ENCODE results near the gene LDHAL6A. TPM values are rescaled to one million over a fixed set of nuclear protein-coding genes. Genes with fewer than 3 reads are reported as not detected.

Gene LDHAL6A
- total RNA-seq, 4 donors from 2014 or later = not detected

DNA sequence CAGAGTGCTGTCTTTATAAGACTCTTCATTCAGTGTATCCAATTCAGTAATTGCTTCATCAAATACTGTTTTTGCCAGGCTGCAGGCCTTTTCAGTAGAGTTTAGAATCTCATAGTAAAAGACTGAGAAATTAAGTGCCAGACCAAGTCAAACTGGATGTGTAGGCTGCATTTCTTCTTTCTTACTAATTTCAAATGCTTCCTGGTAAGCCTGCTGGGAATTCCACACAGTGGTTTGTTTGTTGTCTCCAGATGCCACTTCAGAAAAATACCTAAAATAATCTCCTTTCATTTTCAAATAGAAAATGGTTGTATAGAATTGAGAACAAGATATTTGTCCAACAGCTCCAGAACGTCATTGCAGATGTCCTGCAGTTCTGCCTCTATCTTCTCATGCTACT lies 34.7 kb downstream of the LDHAL6A start:
- peaks cover 0 to 5% (median 0%) of the 10 kb centered on the region in 4 donors for H3K4me1 ChIP-seq
- no peak for TF ChIP-seq POLR2A (IDR thresholded peaks at IDR 0.05)
- TF ChIP-seq, protein P1, sequence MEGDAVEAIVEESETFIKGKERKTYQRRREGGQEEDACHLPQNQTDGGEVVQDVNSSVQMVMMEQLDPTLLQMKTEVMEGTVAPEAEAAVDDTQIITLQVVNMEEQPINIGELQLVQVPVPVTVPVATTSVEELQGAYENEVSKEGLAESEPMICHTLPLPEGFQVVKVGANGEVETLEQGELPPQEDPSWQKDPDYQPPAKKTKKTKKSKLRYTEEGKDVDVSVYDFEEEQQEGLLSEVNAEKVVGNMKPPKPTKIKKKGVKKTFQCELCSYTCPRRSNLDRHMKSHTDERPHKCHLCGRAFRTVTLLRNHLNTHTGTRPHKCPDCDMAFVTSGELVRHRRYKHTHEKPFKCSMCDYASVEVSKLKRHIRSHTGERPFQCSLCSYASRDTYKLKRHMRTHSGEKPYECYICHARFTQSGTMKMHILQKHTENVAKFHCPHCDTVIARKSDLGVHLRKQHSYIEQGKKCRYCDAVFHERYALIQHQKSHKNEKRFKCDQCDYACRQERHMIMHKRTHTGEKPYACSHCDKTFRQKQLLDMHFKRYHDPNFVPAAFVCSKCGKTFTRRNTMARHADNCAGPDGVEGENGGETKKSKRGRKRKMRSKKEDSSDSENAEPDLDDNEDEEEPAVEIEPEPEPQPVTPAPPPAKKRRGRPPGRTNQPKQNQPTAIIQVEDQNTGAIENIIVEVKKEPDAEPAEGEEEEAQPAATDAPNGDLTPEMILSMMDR (IDR thresholded peaks at IDR 0.05) = no peak
- no peaks in the 10 kb centered on the region for H3K9me3 ChIP-seq
- peaks cover 0 to 26% (median 0%) of the 10 kb centered on the region in 3 donors for H3K36me3 ChIP-seq
- H3K4me3 ChIP-seq = no peak overlapping the region
- peak overlapping the region in 1 of 4 donors; percentile 1 for H3K27ac ChIP-seq
- H3K27me3 ChIP-seq = no peaks in the 10 kb centered on the region
- no peak for DNase-seq

DNA sequence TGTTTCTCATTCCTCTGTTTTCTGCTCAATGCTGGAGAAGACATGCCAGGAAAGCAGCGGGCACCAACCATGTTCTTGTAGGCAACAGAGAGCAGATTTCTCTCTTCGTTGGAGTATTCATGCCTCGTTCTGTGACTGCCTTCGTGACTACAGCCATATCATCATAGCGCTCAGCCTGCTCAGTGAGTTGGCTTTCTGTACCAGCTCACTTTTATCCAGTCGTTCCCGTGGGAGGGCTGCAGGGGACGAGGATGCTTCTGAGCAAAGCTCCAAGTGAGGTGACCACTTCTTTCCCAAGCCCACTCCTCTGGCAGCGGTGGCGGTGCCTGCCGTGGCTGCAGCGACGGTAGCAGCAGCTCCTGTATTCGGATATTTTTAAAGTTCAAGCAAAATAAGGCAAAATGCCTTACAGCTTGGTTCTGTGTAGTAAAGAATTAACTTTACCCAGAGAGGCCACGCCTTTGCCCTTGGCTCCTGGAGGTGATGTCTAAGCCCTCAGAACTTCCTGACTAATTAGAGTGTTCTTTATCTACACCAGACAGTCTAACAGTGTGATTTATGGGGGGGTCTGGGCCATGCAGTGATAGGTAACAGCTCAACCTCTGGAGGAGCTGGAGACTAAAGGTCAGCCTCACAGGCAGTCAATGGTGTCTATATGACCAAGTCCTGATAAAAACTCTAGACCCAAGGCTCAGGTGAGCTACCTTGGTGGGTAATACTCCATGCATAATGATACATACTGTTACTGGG lies 35.3 kb downstream of the LDHAL6A start:
- peaks cover 0 to 20% (median 0%) of the 10 kb centered on the region in 3 donors for H3K36me3 ChIP-seq
- no peaks in the 10 kb centered on the region for H3K9me3 ChIP-seq
- H3K4me3 ChIP-seq = no peak overlapping the region
- H3K27ac ChIP-seq = peak overlapping the region in 1 of 4 donors; percentile 36
- no peaks in the 10 kb centered on the region for H3K27me3 ChIP-seq
- TF ChIP-seq POLR2A (IDR thresholded peaks at IDR 0.05) = no peak
- TF ChIP-seq, protein P1 (IDR thresholded peaks at IDR 0.05) = no peak
- DNase-seq = peak in 2 of 3 donors; percentile 56 to 74
- H3K4me1 ChIP-seq = peaks cover 0 to 5% (median 0%) of the 10 kb centered on the region in 4 donors

DNA sequence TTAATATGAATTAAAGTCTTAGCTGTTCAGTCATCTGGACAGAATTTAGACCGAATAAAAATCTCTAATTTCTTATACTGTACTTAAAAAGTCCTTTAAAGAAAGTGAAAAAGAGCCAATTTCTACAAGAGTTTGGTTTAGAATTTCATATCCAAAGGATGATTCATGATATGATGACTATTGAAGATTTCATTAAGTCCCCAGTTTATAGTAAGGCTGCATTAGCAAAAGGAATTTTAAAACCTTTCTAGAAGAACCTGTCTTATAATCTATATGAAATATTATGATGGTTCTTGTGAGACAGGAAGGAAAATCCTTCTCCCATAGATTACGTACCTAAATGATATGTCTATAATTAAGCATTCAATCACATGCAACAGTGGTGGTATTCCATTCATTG lies 36.3 kb downstream of the LDHAL6A start:
- TF ChIP-seq, protein P1 (IDR thresholded peaks at IDR 0.05) = no peak
- no peak for TF ChIP-seq POLR2A (IDR thresholded peaks at IDR 0.05)
- no peak overlapping the region for H3K27ac ChIP-seq
- peaks cover 0 to 23% (median 0%) of the 10 kb centered on the region in 3 donors for H3K36me3 ChIP-seq

DNA sequence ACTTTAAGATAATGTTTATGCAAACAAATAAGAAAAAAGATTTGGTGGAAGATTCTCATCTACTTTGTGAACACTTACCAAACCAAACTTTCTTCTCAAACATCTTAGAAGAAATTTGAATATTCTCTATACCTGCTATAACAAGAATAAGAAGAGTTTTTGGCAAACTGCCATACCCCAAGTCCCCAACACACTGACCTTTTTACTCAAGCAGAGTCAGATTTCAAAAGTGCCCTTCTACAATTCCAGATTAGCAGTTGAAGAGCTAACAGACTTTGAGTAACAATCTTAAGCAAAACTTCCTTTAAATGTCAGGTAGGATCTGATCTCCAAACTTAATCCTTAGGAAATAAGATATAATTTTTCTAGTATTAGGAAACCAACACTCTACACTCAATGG lies 37.2 kb downstream of the LDHAL6A start:
- Histone ChIP-seq H3K36me3 (peaks cover 0 to 22% (median 0%) of the 10 kb centered on the region in 3 donors), H3K27ac (no peak overlapping the region), H3K9me3 (no peaks in the 10 kb centered on the region), H3K27me3 (no peaks in the 10 kb centered on the region), H3K4me3 (no peak overlapping the region), H3K4me1 (peaks cover 0 to 5% (median 0%) of the 10 kb centered on the region in 4 donors)
- TF ChIP-seq POLR2A (IDR thresholded peaks at IDR 0.05) = no peak
- TF ChIP-seq, protein P1 (IDR thresholded peaks at IDR 0.05) = no peak
- DNase-seq = no peak

More for the DNA sequence above, 36.3 kb downstream of the LDHAL6A start:
- H3K4me3 ChIP-seq = no peak overlapping the region
- no peaks in the 10 kb centered on the region for H3K9me3 ChIP-seq
- no peak for DNase-seq
- peaks cover 0 to 5% (median 0%) of the 10 kb centered on the region in 4 donors for H3K4me1 ChIP-seq
- H3K27me3 ChIP-seq = no peaks in the 10 kb centered on the region

DNA sequence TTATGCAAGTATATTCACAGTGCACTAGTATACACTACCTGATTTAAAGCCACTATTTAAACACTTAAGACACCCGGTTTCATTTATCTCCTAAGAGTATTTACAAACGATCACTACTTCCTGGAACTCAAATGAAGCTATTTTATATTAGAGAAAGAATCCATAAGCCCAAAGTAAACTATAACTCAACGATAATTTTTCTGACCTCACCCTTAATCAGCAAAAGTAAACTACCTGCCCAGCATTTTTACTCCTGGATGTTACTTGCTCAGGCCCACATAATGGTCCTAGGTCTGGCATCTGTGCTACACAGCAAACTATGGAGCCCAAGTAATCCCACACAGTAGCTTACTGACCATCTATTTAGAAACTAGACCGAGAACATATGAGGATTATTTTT lies 37.7 kb downstream of the LDHAL6A start:
- peaks cover 0 to 27% (median 0%) of the 10 kb centered on the region in 3 donors for H3K36me3 ChIP-seq
- TF ChIP-seq, protein P1 (IDR thresholded peaks at IDR 0.05) = no peak
- TF ChIP-seq POLR2A (IDR thresholded peaks at IDR 0.05) = no peak

More for the DNA sequence above, 37.7 kb downstream of the LDHAL6A start:
- Histone ChIP-seq H3K4me1 (peaks cover 0 to 5% (median 0%) of the 10 kb centered on the region in 4 donors), H3K27me3 (no peaks in the 10 kb centered on the region), H3K27ac (no peak overlapping the region), H3K9me3 (no peaks in the 10 kb centered on the region), H3K4me3 (no peak overlapping the region)
- DNase-seq = no peak
